Sciatic nerve (tissue), 2 donors: ENCODE data around the gene SLC8A3. TPM values are rescaled to one million over a fixed set of nuclear protein-coding genes. Genes with fewer than 3 reads are reported as not detected.

Source experiments
- ATAC-seq: fragments of 200-7000 bp; cut with Tn5 transposase; one replicate; pipeline ENCODE4 v1.9.1; 2020; ENCODE audit warnings: mild to moderate bottlenecking, moderate library complexity
- DNase-seq: peaks from one replicate; pipeline ENCODE4 v3.0.0-alpha.2; 2020; ENCODE audit warnings: low spot score
- intact Hi-C: fragments of 100-400 bp; cut with DNase I; formaldehyde crosslinking; loops from one replicate; pipeline ENCODE4 v1.14.2; 2022
- total RNA-seq: library from RNA; stranded (reverse); fragmentation: NEBNext Ultra II Directional; extraction: Animal tissue kit (Norgen Biotek cat#: 25700); gene quantifications from one replicate; pipeline ENCODE4 v1.2.1, GENCODE V29; 2021
- donor health status: DM: no; HTN: no; CAD: no.
- donor health status: DM: no; HTN: no; CAD: no.

SLC8A3 gene
- total RNA-seq, 1 donor from 2014 or later, result 0.53 TPM

DNA sequence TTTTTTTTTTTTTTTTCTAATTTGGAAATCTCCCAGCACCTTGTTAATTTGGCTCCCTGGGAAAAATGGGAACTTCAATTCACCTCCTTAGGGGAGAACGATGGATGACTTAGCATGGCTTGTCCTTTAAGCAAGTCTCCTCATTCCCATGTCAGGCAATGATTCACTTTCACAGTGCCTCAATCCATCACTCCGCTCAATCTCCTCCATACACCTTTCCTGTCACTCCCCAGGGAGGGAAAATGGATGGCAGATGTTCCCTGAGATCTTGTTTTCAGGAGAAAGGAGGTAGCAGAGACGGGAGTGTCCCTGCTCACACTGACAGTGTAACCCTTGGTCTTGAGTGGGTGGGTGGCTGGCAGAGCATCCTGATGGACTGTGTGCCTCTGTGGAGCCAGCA is 51.0 kb downstream of the SLC8A3 start:
- no peak for ATAC-seq
- intact Hi-C loops, result no loop called here
- no peak for DNase-seq

DNA sequence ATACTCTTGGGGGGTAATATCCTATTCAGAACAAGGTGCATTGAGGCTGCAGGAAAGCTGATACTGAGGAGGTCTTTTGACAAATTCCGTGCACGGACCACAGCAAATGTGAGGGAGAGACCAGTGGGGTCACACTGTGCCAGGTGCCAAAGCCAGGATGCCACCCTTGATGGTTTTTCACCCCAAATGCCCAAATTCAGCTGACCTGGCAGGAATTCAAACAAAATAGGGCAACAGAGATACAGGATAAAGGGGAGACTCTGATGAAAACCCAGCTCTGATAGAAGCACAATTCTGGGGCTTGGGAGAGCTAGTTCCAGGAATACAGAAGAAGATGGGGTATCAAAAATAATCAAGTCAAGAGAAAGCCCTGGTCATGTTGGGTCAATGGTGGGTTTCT is 55.3 kb downstream of the SLC8A3 start:
- no peak for DNase-seq
- intact Hi-C loops, result no loop called here

DNA sequence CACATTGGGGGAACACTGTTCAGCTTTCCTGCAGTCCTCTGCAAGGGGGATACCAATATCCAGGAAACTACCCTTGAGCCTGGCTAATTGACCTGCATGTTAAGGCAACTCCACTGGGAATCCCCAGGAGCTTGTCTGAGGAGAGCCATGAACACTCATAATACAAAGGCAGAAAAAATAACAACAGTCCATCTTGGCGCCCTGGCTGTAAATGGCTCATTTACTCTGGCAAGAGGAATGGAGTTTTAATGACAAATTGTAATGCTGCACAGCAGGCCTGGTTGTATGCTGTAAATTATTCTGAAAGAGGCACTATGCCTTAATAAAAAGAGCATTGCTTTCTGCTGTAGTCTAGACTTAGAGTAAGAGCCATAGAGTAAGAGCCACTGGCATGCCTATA is 58.3 kb downstream of the SLC8A3 start:
- DNase-seq (no peak), ATAC-seq (no peak)
- intact Hi-C loops, result no loop called here

More for the DNA sequence above, 55.3 kb downstream of the SLC8A3 start:
- ATAC-seq, result no peak

DNA sequence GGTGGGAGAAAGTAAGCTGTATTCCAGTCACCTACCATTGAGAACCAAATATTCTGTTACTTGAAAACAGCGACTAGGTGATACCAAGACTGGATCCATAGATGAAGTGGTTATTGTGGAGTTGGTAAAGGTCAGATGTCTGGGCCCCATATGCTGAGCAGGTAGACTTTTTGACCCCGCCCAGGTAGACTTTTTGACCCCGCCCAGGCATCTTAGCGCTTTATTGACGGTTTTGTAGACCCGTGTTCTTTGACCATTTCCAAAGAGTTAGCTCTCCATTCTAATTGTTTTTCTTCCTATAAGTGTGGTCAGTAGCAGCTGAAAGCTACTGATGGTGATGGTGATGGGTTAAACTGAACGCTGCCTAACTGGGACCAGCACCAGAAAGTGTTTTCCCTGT is 61.6 kb downstream of the SLC8A3 start:
- ATAC-seq (no peak), DNase-seq (no peak)
- intact Hi-C loops, result no loop called here

DNA sequence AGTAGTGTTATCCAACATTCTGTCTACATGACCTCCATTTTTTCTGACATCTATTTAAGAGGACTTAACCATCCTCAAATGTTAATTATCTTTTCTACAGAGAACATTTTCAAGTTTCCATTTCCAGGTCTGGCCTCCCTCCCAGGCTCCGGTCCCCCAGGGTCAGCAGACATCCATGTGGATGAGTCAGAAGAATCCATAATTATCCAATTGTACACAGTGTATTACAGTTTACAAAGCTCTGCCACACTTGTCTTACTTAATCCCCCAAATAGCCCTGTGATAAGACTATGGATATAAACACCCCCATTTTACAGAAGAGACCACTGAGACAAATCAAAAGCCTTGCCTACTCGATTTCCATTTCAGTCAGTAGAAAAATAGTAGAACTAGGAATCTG is 65.0 kb downstream of the SLC8A3 start:
- DNase-seq, result no peak
- intact Hi-C loops, result no loop called here
- ATAC-seq, result no peak

DNA sequence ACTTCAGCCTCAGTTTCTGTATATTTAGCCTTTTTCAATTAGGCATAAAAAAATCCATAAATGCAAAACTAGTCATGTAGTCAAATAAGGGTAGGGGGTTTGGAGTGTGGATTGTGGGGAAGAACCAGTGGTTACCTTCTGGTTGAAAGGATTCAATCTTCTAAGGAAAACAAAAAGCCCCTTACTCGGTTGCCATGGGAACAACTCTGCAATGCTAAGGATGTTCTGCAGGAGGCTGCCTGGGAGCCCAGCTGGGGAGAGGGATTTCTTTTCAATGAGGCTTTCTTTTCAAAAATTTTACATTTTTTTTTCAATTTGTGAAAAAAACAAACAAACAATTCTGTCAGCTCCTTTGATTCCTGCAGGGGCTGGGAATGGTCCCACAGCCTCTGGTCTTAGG is 67.2 kb downstream of the SLC8A3 start:
- intact Hi-C loops, result no loop called here
- ATAC-seq (no peak), DNase-seq (no peak)

DNA sequence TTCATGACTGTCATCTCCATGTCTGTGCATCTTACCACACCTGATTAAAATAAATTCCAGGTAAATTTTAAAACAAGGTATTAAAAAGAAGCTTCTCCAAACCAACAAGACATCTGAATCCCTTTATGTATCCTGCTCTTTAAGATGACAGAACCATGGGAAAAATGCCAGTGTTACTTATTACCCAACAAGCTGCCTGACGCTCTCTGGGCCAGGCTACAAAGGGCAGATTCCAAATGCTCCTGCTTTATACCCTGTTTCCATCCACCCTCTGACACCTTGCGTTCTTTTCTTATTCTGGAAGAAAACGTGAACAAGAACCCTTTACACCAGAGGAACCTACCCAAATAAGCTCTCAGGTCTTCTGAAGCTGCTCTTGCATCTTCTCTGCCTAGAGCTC is 70.7 kb downstream of the SLC8A3 start:
- intact Hi-C loops, result no loop called here
- DNase-seq, result no peak
- ATAC-seq, result no peak

DNA sequence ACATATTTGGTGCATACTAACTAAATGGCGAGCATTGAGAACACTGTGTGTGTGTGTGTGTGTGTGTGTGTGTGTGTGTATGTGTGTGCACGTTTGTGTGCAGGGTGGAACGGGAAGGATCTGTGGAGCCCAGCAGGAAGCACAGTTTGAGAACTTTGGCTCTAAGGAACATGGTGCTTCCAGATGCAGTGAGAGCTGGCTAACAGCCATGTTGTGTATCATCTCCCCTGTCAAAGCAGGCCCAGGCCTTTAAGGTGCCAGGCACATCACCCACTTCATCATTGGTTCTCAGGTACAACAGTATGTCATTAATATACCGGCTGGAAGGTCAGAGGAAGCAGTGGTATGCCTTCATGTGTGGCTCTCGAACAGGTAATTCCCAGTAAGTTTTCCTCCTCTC is 72.5 kb downstream of the SLC8A3 start:
- intact Hi-C loops, result no loop called here
- ATAC-seq, result no peak
- no peak for DNase-seq

DNA sequence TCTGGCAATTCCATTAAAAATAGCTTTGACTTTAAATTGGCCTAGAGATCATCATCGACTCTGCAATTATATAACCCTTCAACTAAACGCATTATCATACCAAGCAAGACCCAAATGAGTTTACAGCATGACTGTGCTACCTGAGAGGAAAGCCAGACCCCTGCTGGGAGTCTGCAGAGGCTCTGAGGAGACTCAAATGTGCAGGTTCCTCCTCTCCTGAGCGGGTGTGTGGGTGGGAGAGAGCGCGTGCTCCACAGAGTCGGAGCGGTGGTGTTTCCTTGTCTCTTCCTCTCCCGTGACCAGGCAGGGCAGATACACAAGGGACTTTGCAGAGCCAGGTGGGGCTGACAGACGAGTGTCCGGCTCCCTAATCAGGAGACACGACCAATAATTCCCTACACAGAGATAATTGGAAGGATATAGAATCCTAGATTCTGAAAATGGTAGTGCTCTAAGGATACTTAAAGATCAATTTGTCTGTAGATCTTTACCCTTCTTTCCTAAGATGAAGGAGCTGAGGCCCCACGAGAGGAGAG is 74.1 kb downstream of the SLC8A3 start:
- no peak for DNase-seq
- ATAC-seq, result no peak
- intact Hi-C loops, result no loop called here

DNA sequence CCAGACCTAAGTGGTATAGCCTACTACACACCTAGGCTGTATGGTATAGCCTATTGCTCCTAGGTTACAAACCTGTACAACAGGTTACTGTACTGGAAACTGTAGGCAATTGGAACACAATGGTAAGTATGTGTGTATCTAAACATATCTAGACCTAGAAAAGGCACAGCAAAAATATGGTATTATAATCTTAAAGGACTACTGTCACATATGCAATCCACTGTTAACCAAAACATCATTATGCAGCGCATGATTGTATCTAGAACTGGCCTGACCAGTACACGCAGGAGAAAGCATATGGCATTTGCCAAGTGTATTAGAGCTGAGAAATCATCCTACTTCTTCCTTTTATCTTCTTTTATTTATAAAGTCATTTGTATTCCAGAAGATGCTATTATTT is 75.5 kb downstream of the SLC8A3 start:
- intact Hi-C loops, result no loop called here
- DNase-seq (no peak), ATAC-seq (no peak)

DNA sequence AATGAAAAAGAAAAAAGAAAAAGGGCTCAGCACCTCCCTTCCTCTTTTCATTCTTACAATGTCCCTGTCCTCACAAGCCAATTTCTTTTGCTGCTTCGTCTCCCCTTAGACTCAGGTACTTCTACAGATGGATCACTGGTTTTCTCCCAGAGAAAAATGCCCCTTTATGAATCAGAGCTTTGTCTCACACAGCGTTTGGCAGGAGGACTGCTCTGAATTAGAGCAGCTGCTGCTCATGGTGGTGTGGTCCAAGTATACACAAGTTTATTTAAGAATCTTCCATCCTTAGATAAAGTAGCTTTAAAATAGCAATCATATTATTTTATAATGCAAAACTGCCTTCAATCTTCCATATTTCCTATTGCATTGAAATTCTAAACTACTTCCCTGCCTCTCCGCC is 80.3 kb downstream of the SLC8A3 start:
- DNase-seq (no peak), ATAC-seq (no peak)
- intact Hi-C loops, result no loop called here

DNA sequence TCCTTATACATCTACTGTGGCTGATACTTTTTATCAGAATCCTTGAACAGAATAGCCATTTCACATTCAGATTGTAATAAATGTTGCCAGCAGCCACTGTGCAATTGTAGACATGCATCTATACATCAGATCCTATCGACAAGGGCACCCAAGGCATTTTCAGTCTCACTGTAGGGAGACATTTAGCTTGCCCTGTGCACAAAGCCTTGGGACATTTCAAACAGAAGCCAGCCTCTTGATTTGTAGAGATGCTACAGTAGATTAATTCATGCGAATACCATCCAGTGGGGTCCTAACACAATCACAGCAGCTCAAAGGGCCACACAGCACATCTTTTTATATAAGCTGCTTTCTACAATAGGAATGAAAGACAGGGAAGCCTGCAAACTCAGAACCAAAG is 81.4 kb downstream of the SLC8A3 start:
- ATAC-seq, result no peak
- no peak for DNase-seq
- intact Hi-C loops, result no loop called here

DNA sequence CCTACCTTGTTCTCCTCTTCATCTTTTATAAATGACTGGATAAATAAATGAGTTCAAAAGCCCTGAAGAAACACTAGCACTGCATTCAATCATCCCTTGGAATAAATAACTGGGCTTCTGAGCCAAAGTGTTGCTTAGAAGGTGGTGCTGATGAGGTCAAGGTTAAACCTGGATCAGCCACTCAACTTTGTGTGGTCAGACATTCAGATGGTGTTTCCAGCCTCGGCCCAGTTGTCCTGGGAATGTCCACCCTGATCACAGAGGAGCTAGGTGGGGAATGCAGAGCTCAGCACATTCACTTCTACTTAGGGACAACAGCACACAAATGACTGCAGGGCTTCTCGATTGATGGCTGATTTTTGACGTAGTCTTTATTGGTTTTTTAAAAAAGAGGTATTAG is 88.7 kb downstream of the SLC8A3 start:
- DNase-seq (no peak), ATAC-seq (no peak)
- intact Hi-C loops, result no loop called here

DNA sequence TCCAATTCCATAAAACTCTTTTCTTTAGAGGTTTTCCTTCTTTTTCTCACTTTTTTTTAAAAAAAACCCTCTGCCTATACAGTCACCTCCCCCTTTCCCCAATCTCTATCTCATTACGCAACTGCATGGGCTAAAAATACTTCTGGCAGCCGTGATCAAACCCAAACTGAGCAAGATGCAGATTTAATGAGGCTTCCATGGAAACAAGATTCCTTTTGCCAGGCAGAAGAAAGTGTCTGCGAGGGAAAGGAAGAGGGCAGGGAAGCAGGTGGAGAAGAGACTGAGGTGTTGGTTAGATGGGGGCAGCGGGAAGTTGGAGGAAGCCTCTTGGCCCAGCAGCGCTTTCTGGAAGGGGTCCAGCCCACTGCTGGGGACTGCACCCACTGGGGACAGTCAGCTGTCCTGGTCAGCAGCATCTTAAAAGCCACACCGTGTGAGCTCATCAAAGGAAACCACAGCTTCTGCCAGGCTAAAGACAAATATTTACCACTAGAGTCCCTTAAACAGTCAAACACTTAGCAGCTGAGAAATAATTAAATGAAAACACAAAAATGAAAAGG is 90.4 kb downstream of the SLC8A3 start:
- DNase-seq, result no peak
- no peak for ATAC-seq
- intact Hi-C loops, result no loop called here

DNA sequence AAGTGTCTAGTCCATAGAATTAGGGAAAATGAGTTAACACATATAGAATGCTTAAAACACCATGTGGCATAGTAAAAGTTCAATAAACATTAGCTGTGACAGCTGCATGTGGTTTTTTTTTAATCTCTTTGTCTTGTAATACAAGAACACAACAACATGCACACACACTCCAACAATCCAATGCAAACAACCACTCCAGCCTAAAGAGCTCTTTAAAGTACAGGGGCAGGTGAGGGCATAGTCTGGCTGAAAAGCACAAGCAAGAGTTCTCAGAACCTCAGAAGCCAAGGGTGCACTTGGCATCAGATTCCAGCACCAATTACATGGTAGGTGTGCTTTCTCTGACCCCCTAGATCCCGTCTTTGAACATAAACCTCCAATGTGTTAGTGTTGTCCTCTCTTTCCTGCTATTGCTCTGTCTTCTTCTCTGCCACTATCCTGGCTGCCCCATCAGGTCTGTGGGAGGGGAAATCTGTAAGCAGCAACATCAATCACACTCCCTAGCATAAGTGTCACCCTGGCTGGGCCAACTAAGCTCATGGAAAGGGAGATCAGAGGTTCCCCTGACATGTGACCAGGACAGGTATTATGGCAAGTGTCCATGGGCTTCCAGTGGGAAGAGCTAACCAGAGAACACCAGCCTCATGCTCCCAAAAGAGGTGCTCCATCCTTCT is 91.0 kb downstream of the SLC8A3 start:
- no peak for DNase-seq

DNA sequence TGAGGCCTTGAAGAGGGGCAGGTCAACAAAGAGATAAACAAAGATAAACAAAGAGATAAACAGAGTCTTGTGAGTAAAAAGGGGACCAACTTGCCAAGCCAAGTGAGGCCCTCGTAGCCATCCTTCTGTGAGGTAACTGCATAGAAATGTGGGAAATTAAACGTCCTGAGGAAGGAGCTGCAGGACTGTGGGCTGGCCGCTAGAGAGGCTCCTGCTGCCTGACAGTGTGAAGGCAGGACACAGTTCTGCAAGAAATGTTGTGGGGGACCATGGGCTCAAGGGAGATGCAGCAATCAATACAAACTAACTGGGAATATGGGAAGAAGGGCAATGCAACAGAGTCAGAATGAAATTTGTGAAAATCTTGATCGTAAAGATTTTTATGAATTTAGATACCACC is 91.9 kb downstream of the SLC8A3 start:
- DNase-seq, result no peak
- ATAC-seq, result no peak
- intact Hi-C loops, result no loop called here

More for the DNA sequence above, 91.0 kb downstream of the SLC8A3 start:
- intact Hi-C loops, result no loop called here
- ATAC-seq, result no peak

DNA sequence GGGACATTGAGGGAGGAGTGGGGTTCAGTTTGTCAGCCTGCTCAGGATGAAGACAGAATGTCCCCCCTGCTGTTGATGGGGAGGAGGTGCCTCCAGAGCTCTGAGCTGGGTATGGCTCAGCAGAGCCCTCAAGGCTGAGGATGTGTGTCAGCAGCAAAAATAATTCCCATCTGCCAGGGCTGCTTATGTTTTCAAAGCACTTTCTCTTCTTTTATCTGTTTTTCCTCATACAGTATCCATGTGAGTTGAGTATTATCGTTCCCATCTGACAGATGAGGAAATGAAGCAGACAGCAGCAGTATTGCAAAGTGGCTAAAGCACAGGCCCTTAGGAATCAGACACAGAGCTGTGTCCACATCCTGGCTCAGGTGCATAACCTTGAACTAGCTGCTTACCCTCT is 94.1 kb downstream of the SLC8A3 start:
- DNase-seq, result no peak
- ATAC-seq, result no peak
- intact Hi-C loops, result no loop called here

DNA sequence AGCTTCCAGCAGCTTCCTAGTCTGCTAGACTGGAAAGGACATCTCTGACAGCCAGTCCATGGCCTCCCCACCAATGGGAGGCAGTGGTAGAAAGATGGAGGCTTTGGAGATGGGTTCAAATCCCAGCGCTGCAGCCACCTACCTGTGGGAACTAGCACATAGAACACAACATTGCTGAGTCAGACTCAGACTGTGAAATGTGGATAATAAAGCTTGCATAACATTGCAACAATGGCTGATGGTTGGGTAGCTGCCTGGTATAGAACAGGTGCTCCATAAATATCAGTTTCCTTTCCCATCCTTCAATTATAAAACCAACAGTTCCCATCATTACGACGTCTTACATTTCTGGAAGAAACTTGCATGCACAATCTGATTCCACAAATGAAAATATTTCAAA is 94.6 kb downstream of the SLC8A3 start:
- intact Hi-C loops, result no loop called here
- ATAC-seq (no peak), DNase-seq (no peak)

DNA sequence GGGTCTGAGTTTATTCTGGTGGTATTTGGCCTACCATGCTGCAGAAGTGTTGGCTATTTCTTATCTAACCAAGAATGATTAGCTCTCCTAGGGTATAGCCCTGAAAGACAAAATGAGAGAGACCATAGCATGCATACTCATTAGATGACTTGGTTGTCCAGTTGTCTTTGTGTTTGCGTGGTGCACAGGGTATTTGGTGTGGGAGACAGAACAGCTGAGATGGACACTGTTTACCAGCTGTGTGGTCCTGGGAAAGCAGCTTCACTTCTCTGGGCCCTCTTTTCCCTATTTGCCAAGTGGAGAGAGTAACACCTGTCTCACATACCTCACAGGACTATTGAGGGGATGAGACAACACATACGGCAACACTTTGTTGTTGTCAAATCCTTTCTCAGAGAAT is 95.6 kb downstream of the SLC8A3 start:
- intact Hi-C loops, result no loop called here
- DNase-seq (no peak), ATAC-seq (no peak)

DNA sequence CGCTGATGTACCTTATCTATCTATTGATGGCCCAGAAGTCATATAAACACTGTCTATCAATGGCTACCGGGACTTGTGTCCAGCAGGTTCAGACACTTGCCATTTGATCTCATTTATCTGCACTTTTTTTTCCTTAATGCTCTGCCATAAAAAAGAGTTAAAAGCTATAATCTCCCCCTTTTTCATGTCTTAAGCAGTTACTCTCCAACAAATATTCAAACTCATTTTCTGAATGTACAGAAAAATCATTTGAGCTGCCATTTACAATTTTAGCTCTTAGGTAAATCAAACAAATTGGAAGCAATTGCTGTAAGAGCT is 101.4 kb downstream of the SLC8A3 start:
- no peak for ATAC-seq
- intact Hi-C loops, result no loop called here
- DNase-seq, result no peak

DNA sequence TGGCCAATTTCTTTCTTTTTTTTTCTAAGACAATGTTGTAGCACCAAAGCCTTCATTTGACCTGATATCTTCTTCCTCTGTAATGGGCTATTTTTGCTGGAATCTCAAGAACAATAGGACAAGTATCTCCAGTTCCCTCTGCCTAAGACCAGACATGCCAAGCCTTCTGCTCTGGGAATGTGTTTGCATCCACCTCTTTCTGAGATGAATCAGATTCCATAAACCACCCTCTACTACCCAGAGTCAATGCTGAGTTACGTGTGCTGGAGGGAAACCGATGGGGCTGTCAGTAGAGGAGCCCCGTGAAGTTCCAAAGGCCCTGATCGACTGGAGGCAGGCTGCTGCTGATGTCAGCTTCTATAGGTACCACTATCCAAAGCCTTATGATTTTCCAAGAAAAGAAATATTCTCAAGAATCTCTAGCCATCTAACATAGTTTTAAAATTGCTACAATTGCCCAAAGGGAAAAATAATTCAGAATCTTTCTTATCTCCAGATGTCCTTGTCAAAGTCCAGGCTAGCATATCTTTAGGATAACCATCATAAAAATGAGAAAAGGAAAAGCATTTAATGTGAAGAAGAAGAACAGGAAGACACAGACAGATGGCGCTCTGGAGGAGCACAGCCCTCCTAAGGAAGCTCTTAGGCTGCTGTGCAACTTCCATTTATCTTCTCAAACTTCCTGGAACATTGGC is 101.9 kb downstream of the SLC8A3 start:
- no peak for ATAC-seq
- intact Hi-C loops, result no loop called here
- DNase-seq, result no peak
